Dermis blood vessel endothelial cell (primary cell): ENCODE data around the gene FAN1. TPM values are rescaled to one million over a fixed set of nuclear protein-coding genes. Genes with fewer than 3 reads are reported as not detected.
"Not testable (repeated sequence)": the region's sequence is repeated elsewhere in the genome, so short reads cannot be mapped to it uniquely, and the experiment has no call there.

Source experiments
- DNase-seq: peaks from one replicate; pipeline ENCODE4 v3.0.0; 2010
- total RNA-seq: library from RNA; depleted of rRNA; stranded (reverse); fragments of >200 nt; gene quantifications from 2 replicates; pipeline ENCODE4 v1.2.3, GENCODE V29; 2014

FAN1 gene
- total RNA-seq: 12.6 and 15.3 TPM in 2 replicates

- DNase-seq: peak; percentile 92
These were observed at the start of gene FAN1 for GRCh38 chr15:30903497-30904187. Gene FAN1, plus strand, starts transcription at chr15:30903915. Its CDS starts 749 bp downstream, at chr15:30904664.

GRCh38 chr15:30859091-30859874 is 44.4 kb upstream of the FAN1 start:
- DNase-seq: peak; percentile 51

GRCh38 chr15:30865257-30865656 is 38.5 kb upstream of the FAN1 start:
- no peak for DNase-seq

GRCh38 chr15:30870681-30871080 is 33.0 kb upstream of the FAN1 start:
- DNase-seq: no peak

- DNase-seq: no peak
These were observed 31.4 kb upstream of the FAN1 start for GRCh38 chr15:30872341-30872748.

GRCh38 chr15:30877070-30877469 is 26.6 kb upstream of the FAN1 start:
- no peak for DNase-seq

- no peak for DNase-seq
These were observed 25.2 kb upstream of the FAN1 start for GRCh38 chr15:30878515-30878914.

- no peak for DNase-seq
These were observed 20.8 kb upstream of the FAN1 start for GRCh38 chr15:30882849-30883433.

GRCh38 chr15:30883666-30884065 is 20.0 kb upstream of the FAN1 start:
- DNase-seq: not testable (repeated sequence)

GRCh38 chr15:30885814-30886213 is 17.9 kb upstream of the FAN1 start:
- DNase-seq: peak; percentile 28

- DNase-seq: no peak
These were observed 14.5 kb upstream of the FAN1 start for GRCh38 chr15:30889196-30889595.

GRCh38 chr15:30895461-30896210 is 8.1 kb upstream of the FAN1 start:
- DNase-seq: no peak

GRCh38 chr15:30896211-30896606 is 7.5 kb upstream of the FAN1 start:
- no peak for DNase-seq

- no peak for DNase-seq
These were observed 1.8 kb upstream of the FAN1 start for GRCh38 chr15:30901889-30902288.

- DNase-seq: no peak
These were observed 1.1 kb downstream of the FAN1 start for GRCh38 chr15:30904812-30905211.

GRCh38 chr15:30905821-30906220 is 2.1 kb downstream of the FAN1 start:
- DNase-seq: peak; percentile 70

GRCh38 chr15:30906366-30906765 is 2.7 kb downstream of the FAN1 start:
- no peak for DNase-seq

GRCh38 chr15:30913761-30914160 is 10.0 kb downstream of the FAN1 start:
- no peak for DNase-seq

GRCh38 chr15:30917013-30917412 is 13.3 kb downstream of the FAN1 start:
- DNase-seq: no peak

- no peak for DNase-seq
These were observed 14.0 kb downstream of the FAN1 start for GRCh38 chr15:30917675-30918074.

- no peak for DNase-seq
These were observed 14.7 kb downstream of the FAN1 start for GRCh38 chr15:30918366-30918765.

- no peak for DNase-seq
These were observed 16.3 kb downstream of the FAN1 start for GRCh38 chr15:30919877-30920550.
